Activated CD4-positive, CD25-positive, alpha-beta regulatory T cell (primary cell): ENCODE measurements around the gene STK11IP.

ENCODE experiments used
- DNase-seq, 4 experiments: peaks; one replicate each; lab custom pipeline; 2025; lab: John Stamatoyannopoulos, UW

STK11IP gene

GRCh38 chr2:219616550-219616949, 18.9 kb downstream of the STK11IP start:
- DNase-seq = no peak

- no peak for DNase-seq
Observed at GRCh38 chr2:219618733-219619122, 21.1 kb downstream of the STK11IP start.

- DNase-seq = no peak
Observed at GRCh38 chr2:219619235-219619634, 21.6 kb downstream of the STK11IP start.

- DNase-seq = no peak
Observed at GRCh38 chr2:219620546-219620945, 22.9 kb downstream of the STK11IP start.

- no peak for DNase-seq
Observed at GRCh38 chr2:219621935-219622334, 24.3 kb downstream of the STK11IP start.

GRCh38 chr2:219622472-219622871, 24.8 kb downstream of the STK11IP start:
- no peak for DNase-seq

DNA sequence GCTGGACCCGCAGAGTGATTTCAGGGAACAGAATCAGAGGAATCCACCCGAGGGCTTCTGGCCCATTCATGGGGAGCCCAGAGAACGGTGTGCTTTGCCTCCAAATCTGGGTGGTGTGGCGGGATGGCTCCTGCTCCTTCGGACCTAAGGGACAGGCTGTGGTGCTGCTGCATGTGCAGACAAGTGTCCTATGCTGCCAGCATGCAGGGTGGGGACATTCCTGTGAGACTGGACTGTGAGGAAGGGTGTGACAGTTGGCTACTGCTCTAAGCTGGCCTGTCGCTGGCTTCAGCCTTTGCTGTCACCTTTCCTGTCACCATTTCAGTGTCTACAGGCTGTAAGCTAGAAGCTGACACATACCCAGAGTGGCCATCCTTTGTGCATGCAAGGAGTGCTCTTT, 26.9 kb downstream of the STK11IP start:
- no peak for DNase-seq

DNA sequence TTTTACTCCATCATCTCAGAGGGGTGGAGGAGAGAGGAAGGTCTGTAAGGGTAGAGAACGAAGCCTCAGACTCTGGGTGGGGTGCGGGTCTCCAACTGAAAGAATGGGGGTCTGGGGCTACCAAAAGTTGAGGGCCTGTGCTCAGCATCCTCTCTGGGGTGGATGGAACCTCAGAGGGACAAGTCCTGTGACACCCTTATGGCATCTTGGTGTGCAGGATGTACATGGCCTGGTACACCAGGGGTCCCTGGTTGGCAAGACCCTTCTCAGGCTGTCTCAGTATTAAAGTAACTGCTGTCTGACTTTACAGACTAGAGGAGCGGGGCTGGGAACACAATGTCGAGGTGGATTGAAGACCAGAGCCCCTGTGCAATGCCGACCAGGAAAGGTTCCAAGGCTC, 27.5 kb downstream of the STK11IP start:
- no peak for DNase-seq

DNA sequence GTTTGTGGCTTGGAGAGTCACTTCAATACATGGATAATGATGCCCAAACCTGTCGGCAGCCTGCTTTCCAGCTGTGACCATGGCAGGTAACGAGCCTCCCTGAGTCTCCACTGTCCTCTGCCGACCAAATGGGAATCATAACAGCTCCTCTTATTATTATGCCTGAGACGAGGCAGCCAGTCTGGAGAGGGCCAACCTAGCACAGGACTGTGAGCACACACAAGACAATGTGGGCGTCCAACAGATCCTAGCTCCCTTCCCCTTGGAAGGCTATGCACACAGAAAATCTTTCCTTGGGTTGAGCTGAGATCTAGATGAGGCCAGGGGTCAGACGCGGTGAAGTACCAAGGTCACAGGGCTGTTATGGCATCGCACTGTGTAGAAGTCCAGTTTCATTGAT, 28.9 kb downstream of the STK11IP start:
- no peak for DNase-seq

DNA sequence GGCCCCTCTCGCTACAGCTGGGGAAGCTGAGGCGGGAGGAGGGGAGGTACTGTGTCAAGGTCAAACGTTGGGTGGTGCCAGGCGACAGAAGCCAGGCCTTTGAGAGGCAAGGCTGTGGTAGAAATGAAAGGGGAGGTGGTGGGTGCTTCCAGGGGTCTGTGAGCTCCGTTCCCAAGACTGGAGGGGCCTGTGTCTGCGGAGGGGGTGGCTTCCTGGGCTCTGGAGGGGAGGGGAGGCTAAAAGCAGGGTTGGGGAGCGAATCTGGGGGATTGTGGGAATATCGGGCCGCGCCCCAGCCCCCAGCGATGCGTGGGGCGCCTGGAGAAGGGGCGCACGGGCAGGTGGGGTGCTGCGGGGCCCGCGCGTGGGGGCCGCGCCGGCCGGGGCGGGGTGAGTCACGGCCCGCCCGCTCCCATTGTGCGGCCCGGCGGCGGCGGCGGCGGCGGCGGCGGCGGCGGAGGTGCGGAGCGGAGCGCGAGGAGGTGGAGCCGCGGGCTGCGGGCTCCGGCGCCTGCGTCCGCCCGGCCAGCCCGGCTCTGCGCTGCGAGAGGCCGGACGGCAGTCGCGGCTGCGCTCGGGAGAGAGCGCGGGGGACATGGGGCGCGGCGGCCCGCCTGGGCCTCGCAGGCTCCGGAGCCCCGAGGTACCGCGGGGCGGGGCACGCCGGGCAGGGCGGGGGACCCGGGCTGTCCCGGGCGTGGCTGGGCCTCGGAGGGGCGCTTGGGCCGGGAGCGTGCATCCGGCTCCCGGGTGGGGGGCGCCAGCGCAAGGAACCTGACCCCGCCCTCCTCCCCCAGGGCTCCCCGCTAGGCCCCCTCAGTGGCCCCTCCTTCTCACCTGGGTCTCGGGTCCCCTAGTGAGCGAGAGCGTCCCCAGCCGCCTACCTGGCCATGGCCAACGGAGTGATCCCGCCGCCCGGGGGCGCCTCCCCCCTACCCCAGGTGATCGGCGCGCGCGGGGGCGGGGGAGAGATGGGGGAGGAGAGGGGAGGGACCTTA, 29.7 kb downstream of the STK11IP start, which contains the start of gene SLC4A3:
Gene SLC4A3, plus strand, starts transcription at position 528 of the 998 bp plus-strand sequence. Its CDS starts 363 bp downstream, at position 891.
- no peak for DNase-seq

- DNase-seq = no peak
Observed at GRCh38 chr2:219628235-219628985, 30.8 kb downstream of the STK11IP start.

- no peak for DNase-seq
Observed at GRCh38 chr2:219628986-219629901, 31.6 kb downstream of the STK11IP start.

- DNase-seq = no peak
Observed at GRCh38 chr2:219629976-219630695, 32.5 kb downstream of the STK11IP start.

GRCh38 chr2:219630770-219631405, 33.2 kb downstream of the STK11IP start:
- no peak for DNase-seq

DNA sequence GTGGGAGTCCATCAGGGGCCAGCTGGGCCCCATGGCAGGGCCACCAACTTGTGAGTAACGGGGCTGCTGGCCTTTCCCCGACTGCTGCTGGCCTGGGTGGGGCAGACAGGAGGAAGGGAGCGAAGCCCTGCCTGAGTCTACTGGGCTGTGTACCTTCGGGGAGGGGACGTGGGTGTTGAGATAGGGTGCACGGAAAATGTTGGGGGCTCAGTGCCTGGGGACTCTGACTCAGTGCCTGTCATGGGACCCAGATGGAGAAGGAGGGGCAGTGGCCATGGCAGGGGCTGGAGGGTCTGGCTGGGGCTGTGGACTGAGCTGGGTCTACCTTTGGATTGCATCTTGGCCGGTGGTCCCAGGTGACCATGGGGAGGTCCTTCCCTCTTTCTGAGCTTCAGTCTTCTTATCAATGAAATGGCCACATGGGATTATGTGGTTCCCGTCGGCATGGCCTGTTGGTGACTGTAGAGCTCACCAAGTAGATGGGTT, 33.8 kb downstream of the STK11IP start:
- DNase-seq = no peak

GRCh38 chr2:219631904-219632759, 34.5 kb downstream of the STK11IP start:
- no peak for DNase-seq

GRCh38 chr2:219632760-219633105, 35.1 kb downstream of the STK11IP start:
- no peak for DNase-seq

GRCh38 chr2:219633276-219634065, 35.8 kb downstream of the STK11IP start:
- no peak for DNase-seq
